Fibroblast of pulmonary artery (primary cell): Measurements from ENCODE around the gene SREBF1.
A peak's percentile ranks its signal among the peaks of the same experiment; 100 is the strongest.

Source experiments
- DNase-seq: peaks from one replicate; pipeline ENCODE4 v3.0.0-alpha.2; 2010; ENCODE audit warnings: low read depth
- H3K4me3 ChIP-seq: replicated peaks from 2 replicates; pipeline ENCODE4 v1.5.1; 2011; ENCODE audit warnings: low read depth, mild to moderate bottlenecking, control low read depth, low read length, moderate library complexity
- TF ChIP-seq, protein P1 (sequence below): IDR thresholded peaks from 2 replicates; pipeline ENCODE4 v1.5.1; 2011; ENCODE audit warnings: mild to moderate bottlenecking, control low read depth, low read length, inconsistent platforms; ENCODE audit errors: missing control alignments

SREBF1 gene

GRCh38 chr17:17812211-17813054 is 24.4 kb downstream of the SREBF1 start:
- DNase-seq: peak; percentile 68
- TF ChIP-seq, protein P1, sequence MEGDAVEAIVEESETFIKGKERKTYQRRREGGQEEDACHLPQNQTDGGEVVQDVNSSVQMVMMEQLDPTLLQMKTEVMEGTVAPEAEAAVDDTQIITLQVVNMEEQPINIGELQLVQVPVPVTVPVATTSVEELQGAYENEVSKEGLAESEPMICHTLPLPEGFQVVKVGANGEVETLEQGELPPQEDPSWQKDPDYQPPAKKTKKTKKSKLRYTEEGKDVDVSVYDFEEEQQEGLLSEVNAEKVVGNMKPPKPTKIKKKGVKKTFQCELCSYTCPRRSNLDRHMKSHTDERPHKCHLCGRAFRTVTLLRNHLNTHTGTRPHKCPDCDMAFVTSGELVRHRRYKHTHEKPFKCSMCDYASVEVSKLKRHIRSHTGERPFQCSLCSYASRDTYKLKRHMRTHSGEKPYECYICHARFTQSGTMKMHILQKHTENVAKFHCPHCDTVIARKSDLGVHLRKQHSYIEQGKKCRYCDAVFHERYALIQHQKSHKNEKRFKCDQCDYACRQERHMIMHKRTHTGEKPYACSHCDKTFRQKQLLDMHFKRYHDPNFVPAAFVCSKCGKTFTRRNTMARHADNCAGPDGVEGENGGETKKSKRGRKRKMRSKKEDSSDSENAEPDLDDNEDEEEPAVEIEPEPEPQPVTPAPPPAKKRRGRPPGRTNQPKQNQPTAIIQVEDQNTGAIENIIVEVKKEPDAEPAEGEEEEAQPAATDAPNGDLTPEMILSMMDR: peak; percentile 89
- H3K4me3 ChIP-seq: no peak overlapping the region

DNA sequence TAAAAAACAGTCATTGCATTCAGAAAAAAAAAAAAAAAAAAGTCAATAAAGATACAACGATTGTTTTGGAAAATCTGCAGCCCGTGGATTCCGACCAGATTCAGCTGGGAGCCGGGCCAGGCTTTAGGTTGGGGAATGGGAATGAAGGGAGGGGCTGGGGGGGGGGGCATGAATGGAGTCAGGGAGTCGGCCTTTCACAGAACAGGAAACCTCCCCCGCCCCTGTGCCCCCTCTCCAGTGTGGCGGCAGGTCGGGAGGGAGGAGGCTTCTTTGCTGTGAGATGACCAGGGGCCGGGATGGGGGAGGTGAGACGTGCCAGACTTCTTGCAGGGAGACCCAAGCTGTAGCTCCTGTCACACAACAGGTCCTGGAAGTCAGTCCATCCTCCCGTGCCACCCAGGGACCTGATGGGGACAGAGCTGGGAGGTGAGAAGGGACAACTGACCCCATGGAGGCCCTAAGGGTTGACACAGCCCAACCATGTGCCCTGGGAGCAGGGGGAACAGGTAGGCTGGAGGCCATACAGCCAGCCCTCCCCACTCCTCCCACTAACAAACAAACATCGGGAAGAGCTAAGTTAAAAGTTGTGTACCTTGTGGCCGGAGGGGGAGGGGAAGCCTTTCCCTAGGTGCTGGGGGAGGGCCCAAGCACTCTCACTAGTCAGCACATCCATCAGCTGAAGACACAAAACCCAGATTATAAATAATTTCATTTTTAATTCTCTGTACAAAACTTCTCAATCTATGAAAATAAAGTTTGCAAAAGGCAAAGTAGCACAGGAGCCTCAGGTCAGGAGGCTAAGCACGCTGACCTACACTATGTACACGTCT is 25.2 kb downstream of the SREBF1 start:
- H3K4me3 ChIP-seq: no peak overlapping the region
- DNase-seq: peak; percentile 57
- TF ChIP-seq, protein P1: no peak

GRCh38 chr17:17810895-17811248 is 25.9 kb downstream of the SREBF1 start:
- TF ChIP-seq, protein P1: no peak
- DNase-seq: no peak
- H3K4me3 ChIP-seq: no peak overlapping the region

DNA sequence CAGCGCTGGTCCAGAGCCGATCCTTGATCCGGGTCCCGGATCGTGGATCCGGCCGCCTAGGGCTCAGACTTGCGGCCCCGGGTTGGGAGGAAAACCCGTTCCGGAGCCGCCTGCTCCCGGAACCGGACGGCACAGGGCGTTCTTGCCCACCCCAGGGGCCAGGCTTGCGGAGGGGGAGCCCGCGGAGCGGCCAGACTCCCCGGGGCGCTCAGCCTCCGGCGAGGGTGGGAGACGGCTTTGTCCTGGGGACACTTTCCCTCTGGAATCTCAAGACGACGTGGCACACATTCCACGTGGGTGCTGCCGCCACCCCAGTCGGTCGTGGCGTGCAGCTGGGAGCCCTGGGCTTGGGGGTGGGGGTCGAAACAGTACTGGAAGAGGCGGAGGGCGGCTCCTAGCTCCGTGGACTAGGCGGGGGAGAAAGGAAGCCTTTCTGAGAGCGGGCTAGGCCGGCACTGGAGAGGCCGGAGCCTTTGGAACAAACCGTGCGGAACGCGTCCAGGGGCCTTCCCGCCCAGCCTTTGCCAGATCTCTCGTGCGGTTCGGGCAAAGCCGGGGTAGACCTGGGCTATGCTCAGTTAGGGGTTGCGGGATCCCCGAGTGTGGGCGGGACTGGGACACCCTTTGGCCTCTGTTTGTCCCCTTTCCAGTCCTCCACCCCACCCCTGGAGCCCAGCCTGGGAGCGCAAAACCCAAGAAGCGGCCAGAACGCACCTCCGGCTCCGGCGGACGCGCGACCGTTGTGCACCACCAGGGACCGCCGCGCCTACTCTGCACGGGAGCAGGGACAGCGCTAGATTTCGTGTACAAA is 26.5 kb downstream of the SREBF1 start:
- H3K4me3 ChIP-seq: no peak overlapping the region
- TF ChIP-seq, protein P1: no peak
- DNase-seq: peak; percentile 53

- no peak for DNase-seq
Measured at GRCh38 chr17:17809531-17810083, 27.2 kb downstream of the SREBF1 start.

More at GRCh38 chr17:17809531-17810083, 27.2 kb downstream of the SREBF1 start:
- TF ChIP-seq, protein P1: no peak
- H3K4me3 ChIP-seq: no peak overlapping the region
